Measurements from ENCODE around the gene POLR1A. TPM values are rescaled to one million over a fixed set of nuclear protein-coding genes. Genes with fewer than 3 reads are reported as not detected.

Gene POLR1A
- 17.9 TPM for polyA plus RNA-seq (2013, experiment 1 of 2; ENCODE audit: insufficient read length)
- polyA plus RNA-seq (2013, experiment 2 of 2; ENCODE audit: insufficient read length), result 17.4 TPM

DNA sequence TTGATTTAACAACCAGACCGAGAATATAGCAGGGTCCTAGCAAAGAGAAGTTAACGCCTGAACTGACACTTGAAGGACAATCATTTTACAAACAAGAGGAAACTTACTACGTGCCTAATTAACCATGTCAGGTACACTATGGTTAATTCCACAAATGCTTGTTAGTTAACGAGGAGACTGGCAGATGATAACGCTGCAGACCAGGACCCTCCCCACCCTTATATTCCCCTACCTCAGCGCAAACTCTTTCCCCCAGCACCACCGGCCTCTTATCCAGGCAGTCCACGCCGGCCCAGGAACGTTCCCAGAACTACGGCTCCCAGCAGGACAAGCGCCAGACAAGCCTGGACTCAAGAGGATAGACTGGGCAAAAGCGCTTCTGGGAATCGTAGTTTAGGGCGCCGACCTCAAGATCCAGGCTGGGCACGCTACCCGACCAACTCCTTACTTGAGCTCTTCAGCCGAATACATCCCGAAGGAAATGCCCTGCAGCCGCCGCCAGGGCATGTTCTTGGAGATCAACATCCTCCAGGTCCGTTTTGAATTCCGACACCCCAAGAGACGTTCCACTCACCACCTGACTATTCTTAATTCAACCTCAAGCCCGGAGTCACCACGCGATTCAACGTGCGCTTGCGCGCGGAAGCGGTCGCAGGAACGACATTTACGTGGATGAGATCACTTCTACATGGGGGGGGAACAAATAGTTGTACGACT is at the start of gene POLR1A:
Gene POLR1A (minus strand): TSS at position 635 of the 717 bp plus-strand sequence. CDS start 110 bp downstream, at position 525.
- DNase-seq, result peak; percentile 93

DNA sequence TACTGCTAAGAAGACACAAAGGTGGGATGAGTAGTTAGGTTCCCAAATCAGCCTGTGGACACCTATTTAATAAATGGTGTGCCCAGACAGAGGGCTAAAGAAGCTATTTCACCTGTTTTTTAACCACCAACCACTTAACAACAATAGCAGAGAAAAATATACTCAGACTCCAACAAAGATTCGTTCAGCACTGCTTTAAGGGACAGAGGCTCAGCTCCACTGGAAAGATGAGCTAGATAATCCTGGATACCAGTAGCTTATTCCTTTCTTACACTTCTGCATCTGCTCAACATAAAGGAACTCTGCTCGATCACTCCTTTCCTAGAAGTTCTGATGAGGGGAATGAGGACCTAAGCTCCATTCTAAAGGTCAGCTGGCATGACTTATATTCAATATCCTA is 44.8 kb upstream of the POLR1A start:
- DNase-seq, result no peak

DNA sequence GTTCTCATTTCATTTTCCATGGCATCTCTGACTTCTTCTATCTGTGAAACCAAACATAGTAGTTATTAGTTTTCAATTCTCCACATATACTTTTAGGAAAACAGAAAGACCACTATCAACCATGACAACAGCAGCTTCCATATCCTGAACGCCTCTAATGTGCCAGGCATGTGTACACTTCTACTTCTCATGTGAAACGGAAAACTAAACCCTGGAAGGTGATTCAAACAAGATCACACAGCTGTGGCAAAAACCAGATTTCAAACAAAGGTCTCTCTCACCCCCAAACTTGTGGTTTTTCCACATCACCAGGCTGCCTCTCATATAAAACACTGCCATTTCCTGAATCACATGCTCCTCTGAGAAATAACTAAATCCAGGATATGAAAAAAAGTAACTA is 42.1 kb upstream of the POLR1A start:
- no peak for DNase-seq

DNA sequence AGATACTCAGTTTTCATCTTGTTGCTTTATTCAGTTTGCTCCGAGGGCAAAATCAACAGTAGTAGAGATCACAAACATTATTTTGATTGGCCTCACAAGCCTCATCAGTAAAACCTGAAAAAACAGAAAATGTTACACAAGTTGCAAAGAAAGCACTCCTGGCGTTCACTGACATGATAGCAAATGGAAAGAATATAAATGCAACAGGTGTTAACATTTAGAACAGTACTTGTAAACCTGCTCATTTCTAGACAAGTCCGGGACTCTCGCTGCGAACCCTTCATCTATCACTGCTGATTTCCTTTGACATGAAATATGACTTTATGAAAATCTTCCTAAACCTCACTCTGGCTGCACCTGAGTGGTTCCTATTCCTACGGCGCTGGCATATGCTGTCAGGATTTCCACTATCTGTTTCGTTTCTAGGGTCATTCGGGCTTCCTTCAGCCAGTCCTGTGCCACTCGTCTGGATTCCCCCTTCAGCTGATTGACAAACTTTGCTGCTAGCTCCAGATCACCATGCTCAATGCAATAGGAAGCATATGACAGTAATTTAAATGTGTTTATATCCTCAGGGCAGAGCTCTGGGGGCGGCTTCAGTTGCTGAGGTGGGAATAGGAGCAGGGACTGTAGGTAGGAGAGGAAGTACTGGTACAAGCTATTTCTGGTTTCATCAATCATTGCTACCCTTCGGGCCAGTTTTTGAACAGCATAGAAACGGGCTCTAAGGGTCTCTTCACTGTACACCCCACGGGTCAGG is 38.4 kb upstream of the POLR1A start:
- no peak for DNase-seq

DNA sequence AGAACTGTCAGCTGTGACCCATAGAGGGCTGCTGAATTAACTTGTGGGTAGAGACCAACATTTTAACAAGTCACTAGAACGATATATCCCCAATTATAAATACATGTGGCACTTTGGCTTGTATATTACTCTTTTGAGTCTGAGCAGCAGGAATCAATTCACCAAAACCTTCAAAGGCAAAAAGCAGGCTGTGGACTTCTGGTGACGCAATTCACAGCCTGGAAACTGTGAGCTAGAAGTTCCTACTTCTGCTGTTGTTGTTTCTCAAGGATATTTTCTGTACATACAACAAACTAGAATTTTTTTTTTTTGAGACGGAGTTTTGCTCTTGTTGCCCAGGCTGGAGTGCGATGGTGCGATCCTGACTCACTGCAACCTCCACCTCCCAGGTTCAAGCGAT is 37.6 kb upstream of the POLR1A start:
- no peak for DNase-seq

DNA sequence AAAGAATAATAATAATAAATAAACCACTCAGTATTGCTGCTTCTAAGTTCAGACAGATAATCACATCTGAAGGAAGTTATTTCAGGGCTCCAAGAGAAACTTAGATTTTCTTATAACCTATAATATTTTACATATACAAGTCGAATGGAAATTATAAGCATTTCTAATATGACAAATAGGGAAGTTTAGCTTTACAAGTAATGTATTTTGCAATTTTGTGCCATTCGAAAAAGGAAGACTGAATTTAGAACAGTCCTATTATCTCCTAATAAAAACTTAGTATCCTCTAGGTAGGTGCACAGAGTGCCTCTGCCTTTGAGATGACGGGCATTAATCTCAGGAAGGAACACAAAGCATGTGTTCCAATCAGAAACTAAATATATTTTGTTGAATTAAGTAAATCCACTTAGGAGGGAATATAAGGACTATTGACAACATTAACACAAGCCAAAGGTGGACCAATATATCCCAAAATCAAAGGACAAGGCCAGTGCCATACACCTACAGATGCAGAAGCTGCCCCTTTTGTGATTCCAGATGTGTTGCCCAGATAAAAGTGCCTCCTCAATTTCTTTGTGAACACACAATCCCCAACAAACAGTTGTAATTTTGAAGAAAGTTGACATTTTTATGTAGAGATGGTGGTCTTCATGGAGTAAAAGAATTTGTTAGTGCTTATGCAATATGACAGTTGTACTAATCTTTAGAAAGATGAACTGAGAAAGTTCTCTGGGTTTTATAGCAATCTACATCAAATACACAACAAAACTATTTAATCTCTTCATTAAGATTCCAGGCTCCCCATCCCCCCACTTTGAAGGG is 37.0 kb upstream of the POLR1A start:
- no peak for DNase-seq

DNA sequence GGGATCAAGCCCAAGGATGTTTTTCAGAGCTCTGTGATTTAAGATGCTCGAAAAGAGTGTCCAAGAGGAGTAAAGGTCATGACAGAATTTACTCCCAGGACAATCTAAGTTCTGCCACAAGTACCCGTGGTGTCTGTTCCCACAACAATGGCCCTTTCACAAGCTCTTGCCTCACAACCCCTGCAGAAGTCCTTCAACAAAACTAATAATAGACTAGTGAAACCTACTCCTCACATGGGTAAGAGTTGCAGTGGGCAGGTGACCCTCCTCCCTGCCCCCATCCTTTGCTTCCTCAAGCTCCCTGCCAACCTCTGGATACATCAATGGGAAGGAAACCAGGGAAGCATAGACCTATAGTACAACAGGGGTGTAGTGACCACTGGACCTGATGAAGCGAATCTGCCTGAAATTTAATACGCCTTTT is 35.3 kb upstream of the POLR1A start:
- DNase-seq, result no peak

DNA sequence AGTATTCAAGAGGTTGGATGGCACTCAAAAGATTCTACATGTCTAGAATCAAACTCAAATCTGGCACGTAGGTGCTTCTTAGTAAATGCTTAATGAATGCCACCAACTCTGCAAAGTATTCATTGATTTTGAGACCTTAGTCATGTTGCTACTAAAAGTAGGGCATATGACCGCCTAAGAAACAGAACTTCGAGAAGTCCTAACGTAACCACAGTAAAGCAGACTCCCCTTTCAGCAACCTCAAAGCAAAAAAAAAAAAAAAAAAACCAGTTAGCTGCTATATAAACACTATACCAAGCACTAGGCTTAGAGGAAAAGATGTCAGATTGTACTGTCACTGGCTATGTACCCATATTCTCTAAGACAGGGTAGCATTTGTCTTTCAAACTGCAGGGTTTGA is 34.3 kb upstream of the POLR1A start:
- no peak for DNase-seq

DNA sequence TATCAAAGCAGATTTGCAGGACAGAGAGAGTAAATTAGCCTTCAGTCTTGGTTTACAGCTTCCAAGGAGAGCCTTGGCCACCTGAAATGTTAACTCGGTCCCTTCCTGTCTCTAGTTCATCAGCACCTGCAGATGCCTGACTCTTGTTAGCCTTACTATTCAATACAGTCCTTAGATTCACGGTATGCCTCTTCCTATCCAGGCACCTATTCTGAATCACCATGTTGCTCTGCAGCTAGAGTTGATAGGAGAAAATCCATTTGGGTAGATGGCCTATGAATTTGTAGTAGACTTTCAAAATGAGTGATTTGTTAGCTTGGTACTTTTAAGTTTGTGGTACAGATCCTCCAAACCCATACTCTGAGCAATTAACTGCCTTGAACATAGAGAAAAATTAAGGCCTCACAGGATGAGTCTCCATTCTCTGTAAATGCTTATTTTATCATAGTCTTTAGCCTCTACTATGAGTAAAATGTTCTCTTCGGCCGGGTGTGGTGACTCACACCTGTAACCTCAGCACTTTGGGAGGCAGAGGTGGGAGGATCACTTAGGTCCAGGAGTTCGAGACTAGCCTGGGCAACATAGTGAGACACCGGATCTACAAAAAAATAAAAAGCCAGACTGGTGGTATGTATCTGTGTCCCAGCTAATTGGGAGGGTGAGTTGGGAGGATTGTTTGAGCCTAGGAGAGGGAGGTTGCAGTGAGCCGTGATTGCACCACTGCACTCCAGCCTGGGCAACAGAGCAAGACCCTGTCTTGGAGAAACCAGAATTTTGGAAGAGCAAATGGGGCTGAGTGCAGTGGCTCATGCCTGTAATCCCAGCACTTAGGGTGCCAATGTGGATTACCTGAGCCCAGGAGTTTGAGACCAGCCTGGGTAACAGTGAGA is 33.3 kb upstream of the POLR1A start:
- no peak for DNase-seq

DNA sequence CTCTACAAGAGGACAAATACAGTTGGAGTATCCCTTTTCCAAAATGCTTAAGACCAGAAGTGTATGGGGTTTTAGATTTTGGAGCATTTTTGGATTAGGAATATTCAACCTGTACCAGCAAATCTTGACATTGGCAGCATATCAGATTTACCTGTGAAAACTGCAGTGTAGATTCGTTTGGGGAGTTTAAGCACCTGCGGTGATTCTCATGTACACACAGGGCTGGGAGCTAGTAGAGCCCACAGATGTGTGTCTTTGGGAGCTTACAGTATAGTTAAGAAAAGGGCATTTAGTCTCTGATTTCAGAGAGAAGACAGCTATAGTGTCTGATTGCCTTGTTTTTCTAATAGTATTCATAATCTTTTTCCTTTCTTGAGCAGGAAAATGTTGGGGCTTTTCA is 30.5 kb upstream of the POLR1A start:
- no peak for DNase-seq

DNA sequence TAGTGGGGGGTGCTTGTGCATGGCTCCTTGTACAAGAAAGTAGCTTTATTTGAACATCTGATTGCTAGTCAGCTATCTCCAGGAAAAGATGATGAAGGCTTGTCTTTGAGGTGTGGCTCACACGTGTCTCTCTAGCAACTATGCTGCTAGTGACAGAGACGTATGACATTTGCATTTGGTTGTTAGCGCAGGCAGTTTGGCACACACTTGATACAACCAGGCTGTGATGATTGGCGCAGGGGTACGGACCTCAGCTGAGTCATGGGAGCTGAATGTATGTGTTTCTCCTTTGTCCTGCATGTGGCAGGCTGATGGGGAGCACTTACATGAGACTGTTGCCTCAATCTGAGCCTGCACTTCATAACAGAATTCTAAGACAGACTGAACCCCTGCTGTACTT is 30.0 kb upstream of the POLR1A start:
- no peak for DNase-seq

DNA sequence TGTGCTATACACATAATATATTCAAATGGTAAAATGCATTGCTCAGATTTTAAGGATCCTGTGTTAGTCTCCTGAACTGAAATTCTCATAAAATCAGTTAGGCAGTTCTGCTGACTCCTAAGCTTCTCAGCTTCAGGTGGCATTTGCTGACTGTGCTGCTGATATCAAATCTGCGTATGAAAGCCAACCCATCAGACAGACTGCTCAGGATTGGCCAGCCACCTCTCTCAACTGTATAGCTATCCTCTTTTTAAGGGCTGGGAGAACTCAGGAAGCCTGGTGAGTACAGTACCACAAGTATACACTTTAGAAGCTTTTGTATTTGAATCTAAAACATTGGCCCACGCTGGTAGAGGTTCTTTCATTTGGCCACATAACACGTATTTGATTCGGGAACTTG is 29.0 kb upstream of the POLR1A start:
- DNase-seq, result no peak

DNA sequence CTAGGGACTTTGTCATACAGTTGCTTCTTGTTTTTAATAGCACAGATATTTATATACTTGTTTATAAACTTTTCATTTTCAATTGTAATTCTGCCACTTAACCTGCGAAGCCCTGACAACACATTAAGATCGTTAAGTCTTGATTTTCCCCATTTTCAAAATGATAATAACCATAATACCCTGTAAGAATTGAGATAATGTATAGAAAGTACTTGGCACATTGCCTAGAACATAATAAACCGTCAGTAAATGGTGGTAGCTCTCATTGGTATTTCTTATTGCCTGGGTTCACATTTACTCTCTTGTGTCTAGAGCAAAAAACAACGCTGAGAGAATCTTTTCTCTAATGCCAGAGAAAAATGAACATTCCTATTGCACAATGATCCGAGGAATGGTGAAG is 19.0 kb upstream of the POLR1A start:
- DNase-seq, result no peak

DNA sequence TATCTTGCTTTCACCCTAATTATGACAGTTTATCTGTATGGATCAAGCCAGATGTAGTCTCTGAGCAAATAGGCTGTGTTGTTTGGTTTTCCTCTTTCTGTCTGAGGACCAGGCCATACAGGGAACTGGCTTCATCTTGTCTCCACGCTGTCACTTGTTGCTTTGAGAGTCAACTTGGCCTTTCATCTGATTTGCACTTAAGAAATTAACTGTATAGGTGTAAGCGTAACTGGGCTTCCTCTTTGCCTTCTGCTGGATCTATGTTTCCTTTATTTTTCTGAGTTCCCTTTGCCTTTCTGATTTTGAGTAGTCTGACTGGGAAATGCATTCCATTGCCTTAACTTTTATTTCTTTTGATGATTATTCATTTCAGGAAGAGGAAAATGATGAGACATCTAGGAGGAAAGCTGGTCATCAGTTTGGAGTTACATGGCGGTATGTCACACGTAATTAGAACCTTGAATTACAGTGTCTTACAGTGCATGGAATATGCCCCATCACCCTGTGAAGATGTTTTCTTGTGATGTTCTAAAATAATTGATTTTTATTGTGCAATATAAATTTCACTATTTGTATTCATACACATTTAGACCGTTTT is 17.7 kb upstream of the POLR1A start:
- no peak for DNase-seq

DNA sequence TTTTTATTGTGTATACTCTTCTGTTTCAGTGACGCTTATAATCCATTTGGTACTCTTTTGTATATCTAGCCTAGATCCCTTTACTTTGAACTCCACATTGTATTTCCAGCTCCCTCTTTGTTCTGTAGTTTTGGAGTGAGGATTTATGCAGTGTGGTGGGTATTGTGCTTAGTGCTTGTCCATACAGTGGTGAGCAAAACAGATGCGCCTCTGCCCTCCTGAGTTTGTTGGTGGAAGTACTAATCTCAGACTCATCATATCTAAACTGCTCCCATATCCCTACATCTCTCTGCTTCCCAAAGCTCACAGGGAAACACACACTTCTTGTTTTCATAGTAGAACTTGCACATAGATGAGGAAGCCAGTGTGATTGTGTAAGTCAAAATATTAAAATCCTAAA is 12.4 kb upstream of the POLR1A start:
- no peak for DNase-seq

DNA sequence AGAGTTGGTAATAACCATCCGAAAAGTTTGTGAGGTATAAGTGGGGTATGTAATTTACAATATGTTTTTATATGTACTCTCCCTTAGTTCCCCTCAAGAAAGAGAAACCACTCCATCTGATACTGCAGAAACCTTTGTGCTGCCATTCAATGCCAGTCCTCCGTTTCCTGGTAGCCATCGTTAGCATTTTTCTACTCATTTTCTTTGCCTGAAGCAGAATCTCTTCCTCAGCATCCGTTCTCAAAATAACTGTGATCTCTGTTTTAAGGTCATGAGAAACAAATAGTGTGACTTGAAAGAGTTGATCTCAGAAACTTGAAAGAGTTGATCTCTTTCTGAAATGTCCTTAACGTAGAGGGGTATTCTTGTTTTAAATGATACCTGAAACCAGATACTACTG is 1.3 kb upstream of the POLR1A start:
- no peak for DNase-seq

DNA sequence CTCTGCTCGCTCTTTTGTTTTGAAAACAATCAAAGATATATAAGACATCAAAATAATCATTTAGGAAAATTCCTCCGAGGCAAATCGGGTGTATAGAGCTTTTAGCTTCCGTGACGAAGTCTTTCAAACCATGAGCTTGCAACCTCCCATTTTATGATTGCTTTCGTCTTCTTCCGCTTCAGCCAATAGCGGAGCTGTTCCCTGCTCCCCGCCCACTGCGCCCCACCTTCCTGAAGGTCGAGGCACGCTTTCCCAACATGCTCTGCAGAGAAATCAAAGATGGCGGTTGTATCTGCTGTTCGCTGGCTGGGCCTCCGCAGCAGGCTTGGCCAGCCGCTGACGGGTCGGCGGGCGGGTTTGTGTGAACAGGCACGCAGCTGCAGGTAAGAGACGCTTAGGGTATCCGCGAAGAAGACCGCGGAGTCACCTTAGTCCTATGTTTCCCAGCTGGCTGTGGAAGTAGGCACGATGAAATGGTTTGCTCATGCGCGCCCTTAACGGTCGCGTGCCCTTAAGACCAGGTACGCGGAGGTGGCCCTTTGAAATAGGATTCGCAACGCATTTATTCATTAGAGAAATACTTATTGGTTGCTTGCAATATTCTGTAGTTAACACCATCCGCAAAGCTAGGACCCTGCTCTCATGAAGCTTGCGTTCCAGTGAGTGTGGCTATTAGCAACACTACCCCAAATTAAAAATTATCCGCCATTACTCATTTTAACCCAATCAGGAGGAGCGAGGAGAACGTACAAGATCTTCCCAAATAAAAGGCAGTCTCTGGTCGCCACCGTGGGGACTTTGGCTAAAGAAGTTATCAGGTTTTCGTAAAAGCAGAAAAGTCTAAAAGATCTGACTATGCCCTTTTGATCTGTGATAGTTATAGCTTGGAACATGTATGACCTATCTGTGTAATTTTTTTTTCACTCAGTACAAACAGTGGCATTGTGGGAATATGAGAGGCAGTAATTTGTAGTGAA is 571 bp upstream of the POLR1A start, which contains the start of gene PTCD3:
Gene PTCD3 (plus strand): TSS at position 267 of the 977 bp plus-strand sequence. CDS start 13 bp downstream, at position 280.
- peak; percentile 95 for DNase-seq

DNA sequence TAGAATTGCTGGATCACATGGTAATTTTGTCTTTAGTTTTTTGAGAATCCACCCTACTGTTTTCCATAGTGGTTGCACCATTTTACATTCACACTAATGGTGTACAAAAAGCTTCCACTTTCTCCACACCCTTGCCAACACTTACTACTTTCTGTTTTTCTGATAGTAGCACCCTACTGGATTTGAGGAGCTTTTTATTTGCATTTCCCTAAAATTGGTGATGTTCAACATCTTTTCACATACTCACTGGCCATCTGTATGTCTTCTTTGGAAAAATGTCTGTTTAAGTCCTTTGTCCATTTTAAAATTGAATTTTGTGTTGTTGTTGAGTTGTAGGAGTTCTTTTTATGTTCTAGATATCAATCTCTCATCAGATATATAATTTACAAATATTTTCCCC is 3.5 kb downstream of the POLR1A start:
- no peak for DNase-seq

DNA sequence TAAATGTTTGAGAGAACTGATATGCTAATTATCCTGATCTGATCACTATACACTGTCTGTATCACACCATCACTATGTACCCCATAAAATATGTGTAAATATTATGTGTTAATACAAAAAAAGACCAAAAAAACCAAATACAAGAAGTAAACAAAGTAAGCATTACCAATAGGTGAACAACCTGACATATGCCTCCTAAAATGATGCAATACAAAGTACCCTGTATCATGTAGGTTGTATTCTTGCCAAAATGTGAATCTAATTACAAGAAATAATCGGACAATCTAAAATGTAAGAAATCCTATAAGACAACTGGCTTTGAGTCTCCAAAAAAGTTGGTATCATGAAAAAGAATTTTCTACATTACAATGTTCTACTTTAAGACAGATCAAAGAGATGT is 7.8 kb downstream of the POLR1A start:
- no peak for DNase-seq

Measured in fibroblast of skin of abdomen (primary cell).